ENCODE results near the gene PLP2.

DNA sequence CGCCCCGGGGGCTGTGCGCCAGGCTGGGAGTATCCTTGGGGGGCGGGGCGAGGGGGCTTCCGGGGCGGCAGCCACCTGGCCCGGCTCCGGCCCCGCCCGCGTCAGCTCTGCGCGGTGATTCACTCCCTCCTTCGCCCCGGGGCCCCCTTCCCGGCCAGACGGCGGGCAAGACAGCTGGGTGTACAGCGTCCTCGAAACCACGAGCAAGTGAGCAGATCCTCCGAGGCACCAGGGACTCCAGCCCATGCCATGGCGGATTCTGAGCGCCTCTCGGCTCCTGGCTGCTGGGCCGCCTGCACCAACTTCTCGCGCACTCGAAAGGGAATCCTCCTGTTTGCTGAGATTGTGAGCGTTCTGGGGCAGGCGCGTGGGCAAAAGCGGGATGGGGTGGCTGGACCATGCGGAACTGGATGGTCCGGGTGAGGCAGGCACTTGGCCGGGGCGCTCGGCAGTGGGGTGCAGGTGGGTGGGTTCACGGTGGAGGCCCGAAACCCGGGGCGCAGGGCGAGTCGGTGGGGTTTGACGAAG is at the start of gene PLP2:
- TF ChIP-seq, protein P1, sequence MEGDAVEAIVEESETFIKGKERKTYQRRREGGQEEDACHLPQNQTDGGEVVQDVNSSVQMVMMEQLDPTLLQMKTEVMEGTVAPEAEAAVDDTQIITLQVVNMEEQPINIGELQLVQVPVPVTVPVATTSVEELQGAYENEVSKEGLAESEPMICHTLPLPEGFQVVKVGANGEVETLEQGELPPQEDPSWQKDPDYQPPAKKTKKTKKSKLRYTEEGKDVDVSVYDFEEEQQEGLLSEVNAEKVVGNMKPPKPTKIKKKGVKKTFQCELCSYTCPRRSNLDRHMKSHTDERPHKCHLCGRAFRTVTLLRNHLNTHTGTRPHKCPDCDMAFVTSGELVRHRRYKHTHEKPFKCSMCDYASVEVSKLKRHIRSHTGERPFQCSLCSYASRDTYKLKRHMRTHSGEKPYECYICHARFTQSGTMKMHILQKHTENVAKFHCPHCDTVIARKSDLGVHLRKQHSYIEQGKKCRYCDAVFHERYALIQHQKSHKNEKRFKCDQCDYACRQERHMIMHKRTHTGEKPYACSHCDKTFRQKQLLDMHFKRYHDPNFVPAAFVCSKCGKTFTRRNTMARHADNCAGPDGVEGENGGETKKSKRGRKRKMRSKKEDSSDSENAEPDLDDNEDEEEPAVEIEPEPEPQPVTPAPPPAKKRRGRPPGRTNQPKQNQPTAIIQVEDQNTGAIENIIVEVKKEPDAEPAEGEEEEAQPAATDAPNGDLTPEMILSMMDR (conservative IDR thresholded peaks at IDR 0.05) = no peak
- no peak for TF ChIP-seq EZH2 (IDR thresholded peaks at IDR 0.05; ENCODE audit: low read depth)
